ENCODE data around the gene P3H3.

DNA sequence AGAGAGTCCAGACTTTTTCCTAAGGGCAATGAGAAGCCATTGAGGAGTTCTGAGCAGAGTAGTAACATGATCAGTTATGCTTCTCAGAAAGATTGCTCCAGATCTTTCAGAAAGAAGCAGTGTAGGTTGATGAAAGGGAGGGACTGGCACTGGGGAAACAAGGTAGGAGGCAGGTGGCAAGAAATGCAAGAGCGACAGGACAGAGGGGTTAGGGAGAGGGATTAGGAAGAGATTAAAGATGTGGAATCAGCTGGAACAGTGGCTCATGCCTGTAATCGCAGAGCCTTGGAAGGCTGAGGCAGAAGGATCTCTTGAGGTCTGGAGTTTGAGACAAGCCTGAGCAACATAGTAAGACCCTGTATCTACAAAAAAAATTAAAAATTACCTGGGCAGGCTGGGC, 19.5 kb downstream of the P3H3 start:
- TF ChIP-seq, protein P1, sequence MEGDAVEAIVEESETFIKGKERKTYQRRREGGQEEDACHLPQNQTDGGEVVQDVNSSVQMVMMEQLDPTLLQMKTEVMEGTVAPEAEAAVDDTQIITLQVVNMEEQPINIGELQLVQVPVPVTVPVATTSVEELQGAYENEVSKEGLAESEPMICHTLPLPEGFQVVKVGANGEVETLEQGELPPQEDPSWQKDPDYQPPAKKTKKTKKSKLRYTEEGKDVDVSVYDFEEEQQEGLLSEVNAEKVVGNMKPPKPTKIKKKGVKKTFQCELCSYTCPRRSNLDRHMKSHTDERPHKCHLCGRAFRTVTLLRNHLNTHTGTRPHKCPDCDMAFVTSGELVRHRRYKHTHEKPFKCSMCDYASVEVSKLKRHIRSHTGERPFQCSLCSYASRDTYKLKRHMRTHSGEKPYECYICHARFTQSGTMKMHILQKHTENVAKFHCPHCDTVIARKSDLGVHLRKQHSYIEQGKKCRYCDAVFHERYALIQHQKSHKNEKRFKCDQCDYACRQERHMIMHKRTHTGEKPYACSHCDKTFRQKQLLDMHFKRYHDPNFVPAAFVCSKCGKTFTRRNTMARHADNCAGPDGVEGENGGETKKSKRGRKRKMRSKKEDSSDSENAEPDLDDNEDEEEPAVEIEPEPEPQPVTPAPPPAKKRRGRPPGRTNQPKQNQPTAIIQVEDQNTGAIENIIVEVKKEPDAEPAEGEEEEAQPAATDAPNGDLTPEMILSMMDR (IDR thresholded peaks at IDR 0.05; ENCODE audit: low read length), result no peak
- TF ChIP-seq EZH2phosphoT487 (IDR thresholded peaks at IDR 0.05; ENCODE audit: low read length), result no peak
